GM15510 (cell line): ENCODE measurements around the gene MAPK1IP1L.

Source experiments
- POLR2A ChIP-seq: IDR thresholded peaks from 3 replicates; pipeline ENCODE4 v1.6.1; 2011; ENCODE audit warnings: borderline replicate concordance; ENCODE audit not compliant: insufficient read length; ENCODE audit errors: extremely low read depth

Gene MAPK1IP1L

GRCh38 chr14:55051423-55052268 lies at the start of gene MAPK1IP1L:
Gene MAPK1IP1L (plus strand): TSS chr14:55051647. CDS start chr14:55061684, 10,037 bp downstream.
- peak; percentile 97 for TF ChIP-seq POLR2A

GRCh38 chr14:55005071-55005470 lies 46.4 kb upstream of the MAPK1IP1L start:
- no peak for TF ChIP-seq POLR2A

- no peak for TF ChIP-seq POLR2A
Observed at GRCh38 chr14:55015006-55015405, 36.4 kb upstream of the MAPK1IP1L start.

- TF ChIP-seq POLR2A: no peak
Observed at GRCh38 chr14:55019968-55020554, 31.4 kb upstream of the MAPK1IP1L start.

- no peak for TF ChIP-seq POLR2A
Observed at GRCh38 chr14:55025948-55026347, 25.5 kb upstream of the MAPK1IP1L start.

- TF ChIP-seq POLR2A: no peak
Observed at GRCh38 chr14:55026441-55026792, 25.0 kb upstream of the MAPK1IP1L start.

- TF ChIP-seq POLR2A: peak; percentile 91
Observed at GRCh38 chr14:55026793-55027561, 24.5 kb upstream of the MAPK1IP1L start, which contains the start of the genes SOCS4 and WDHD1. Gene SOCS4 (plus strand): TSS chr14:55027236. CDS start chr14:55043042, 15,806 bp downstream. Gene WDHD1 (minus strand): TSS chr14:55027099. CDS start chr14:55026787, 312 bp downstream.

GRCh38 chr14:55028066-55028465 lies 23.4 kb upstream of the MAPK1IP1L start:
- no peak for TF ChIP-seq POLR2A

- no peak for TF ChIP-seq POLR2A
Observed at GRCh38 chr14:55028476-55028875, 23.0 kb upstream of the MAPK1IP1L start.

- no peak for TF ChIP-seq POLR2A
Observed at GRCh38 chr14:55031190-55031589, 20.3 kb upstream of the MAPK1IP1L start.

GRCh38 chr14:55038708-55039107 lies 12.7 kb upstream of the MAPK1IP1L start:
- no peak for TF ChIP-seq POLR2A

- no peak for TF ChIP-seq POLR2A
Observed at GRCh38 chr14:55043528-55043927, 7.9 kb upstream of the MAPK1IP1L start.

GRCh38 chr14:55045087-55045486 lies 6.4 kb upstream of the MAPK1IP1L start:
- no peak for TF ChIP-seq POLR2A

- TF ChIP-seq POLR2A: no peak
Observed at GRCh38 chr14:55047301-55048053, 4.0 kb upstream of the MAPK1IP1L start.
